Iris pigment epithelial cell (primary cell): ENCODE results near the gene CDYL2.
A peak's percentile ranks its signal among the peaks of the same experiment; 100 is the strongest.

Source experiments
- DNase-seq: peaks from one replicate; pipeline ENCODE4 v3.0.0-alpha.2; 2011; ENCODE audit warnings: low read depth

Gene CDYL2

GRCh38 chr16:80705596-80705995 lies 98.8 kb downstream of the CDYL2 start:
- no peak for DNase-seq

- no peak for DNase-seq
These were observed 99.5 kb downstream of the CDYL2 start for GRCh38 chr16:80704751-80705505.

- DNase-seq: no peak
These were observed 101.0 kb downstream of the CDYL2 start for GRCh38 chr16:80703131-80704071.

GRCh38 chr16:80702696-80703095 lies 101.7 kb downstream of the CDYL2 start:
- DNase-seq: no peak

GRCh38 chr16:80700558-80700957 lies 103.8 kb downstream of the CDYL2 start:
- no peak for DNase-seq

GRCh38 chr16:80695020-80695419 lies 109.4 kb downstream of the CDYL2 start:
- DNase-seq: no peak

- no peak for DNase-seq
These were observed 110.8 kb downstream of the CDYL2 start for GRCh38 chr16:80693553-80693952.

- DNase-seq: no peak
These were observed 112.1 kb downstream of the CDYL2 start for GRCh38 chr16:80692270-80692669.

GRCh38 chr16:80691111-80691741 lies 113.2 kb downstream of the CDYL2 start:
- no peak for DNase-seq

GRCh38 chr16:80689487-80689886 lies 114.9 kb downstream of the CDYL2 start:
- no peak for DNase-seq

GRCh38 chr16:80687606-80688005 lies 116.8 kb downstream of the CDYL2 start:
- peak; percentile 52 for DNase-seq

- DNase-seq: no peak
These were observed 119.5 kb downstream of the CDYL2 start for GRCh38 chr16:80684906-80685305.

GRCh38 chr16:80684136-80684765 lies 120.1 kb downstream of the CDYL2 start:
- DNase-seq: no peak

- no peak for DNase-seq
These were observed 120.8 kb downstream of the CDYL2 start for GRCh38 chr16:80683646-80684045.

- DNase-seq: peak; percentile 59
These were observed 121.9 kb downstream of the CDYL2 start for GRCh38 chr16:80682421-80683070.

GRCh38 chr16:80681436-80681835 lies 123.0 kb downstream of the CDYL2 start:
- DNase-seq: no peak

- DNase-seq: no peak
These were observed 123.6 kb downstream of the CDYL2 start for GRCh38 chr16:80680839-80681238.

- DNase-seq: no peak
These were observed 124.4 kb downstream of the CDYL2 start for GRCh38 chr16:80680046-80680445.

- no peak for DNase-seq
These were observed 129.5 kb downstream of the CDYL2 start for GRCh38 chr16:80674884-80675283.

GRCh38 chr16:80672379-80672778 lies 132.0 kb downstream of the CDYL2 start:
- no peak for DNase-seq

GRCh38 chr16:80671281-80671849 lies 133.0 kb downstream of the CDYL2 start:
- DNase-seq: no peak
